Endodermal cell (in vitro differentiated cells): Measurements from ENCODE around the gene ST6GAL1. TPM values are rescaled to one million over a fixed set of nuclear protein-coding genes. Genes with fewer than 3 reads are reported as not detected.
"Not testable (repeated sequence)": the region's sequence is repeated elsewhere in the genome, so short reads cannot be mapped to it uniquely, and the experiment has no call there.

ENCODE experiments used
- DNase-seq: peaks from one replicate; pipeline ENCODE4 v3.0.0-alpha.2; 2017
- H3K27ac ChIP-seq: 2 replicates; pipeline ENCODE4 v1.5.1; 2013; ENCODE audit warnings: mild to moderate bottlenecking, low read depth, low read length, moderate library complexity
- H3K27me3 ChIP-seq: 2 replicates; pipeline ENCODE4 v1.6.1; 2013; ENCODE audit warnings: mild to moderate bottlenecking, low read length, moderate library complexity; ENCODE audit not compliant: insufficient read depth, control insufficient read depth, poor library complexity, severe bottlenecking
- H3K36me3 ChIP-seq: 2 replicates; pipeline ENCODE4 v1.7.0; 2013; ENCODE audit warnings: mild to moderate bottlenecking, low read length, moderate library complexity; ENCODE audit not compliant: control insufficient read depth, insufficient read depth
- H3K4me1 ChIP-seq: one replicate; pipeline ENCODE4 v1.7.0; 2013; ENCODE audit warnings: low read length; ENCODE audit not compliant: control insufficient read depth, insufficient read depth
- H3K4me3 ChIP-seq: 2 replicates; pipeline ENCODE4 v1.5.1; 2013; ENCODE audit warnings: mild to moderate bottlenecking, low read length, moderate library complexity
- H3K9ac ChIP-seq: 2 replicates; pipeline ENCODE4 v1.6.1; 2013; ENCODE audit warnings: mild to moderate bottlenecking, low read length, moderate library complexity; ENCODE audit not compliant: poor library complexity, severe bottlenecking; ENCODE audit errors: extremely low read depth
- H3K9me3 ChIP-seq: 2 replicates; pipeline ENCODE4 v1.6.1; 2013; ENCODE audit warnings: mild to moderate bottlenecking, low read length, moderate library complexity; ENCODE audit not compliant: control insufficient read depth
- H3K27ac Mint-ChIP-seq: 2 replicates; pipeline ENCODE4 v1.8.0; 2020; ENCODE audit warnings: mixed read lengths
- H3K27me3 Mint-ChIP-seq: 2 replicates; pipeline ENCODE4 v1.8.0; 2021; ENCODE audit warnings: mild to moderate bottlenecking, mixed read lengths; ENCODE audit not compliant: insufficient read depth
- H3K36me3 Mint-ChIP-seq: 2 replicates; pipeline ENCODE4 v1.8.0; 2020; ENCODE audit warnings: low read depth, mixed read lengths
- H3K4me1 Mint-ChIP-seq: 2 replicates; pipeline ENCODE4 v1.8.0; 2020; ENCODE audit warnings: mixed read lengths
- H3K4me3 Mint-ChIP-seq: 2 replicates; pipeline ENCODE4 v1.8.0; 2020; ENCODE audit warnings: mild to moderate bottlenecking, moderate library complexity, mixed read lengths
- H3K9me3 Mint-ChIP-seq: 2 replicates; pipeline ENCODE4 v1.8.0; 2020; ENCODE audit warnings: mild to moderate bottlenecking, mixed read lengths
- CTCF ChIP-seq: fragments of 200-600 bp; sonication (generic); conservative IDR thresholded peaks from 2 replicates; pipeline ENCODE4 v1.5.0; 2021; ENCODE audit warnings: antibody characterized with exemption, mild to moderate bottlenecking
- WGBS, 2 experiments: methylation state at CpG; one replicate each; pipeline versions ENCODE4 v1.1.5 to v1.1.7; 2013; ENCODE audit warnings: missing lambda C conversion rate in 2 of 2, mixed read lengths in 1 of 2; ENCODE audit not compliant: insufficient coverage in 1 of 2, insufficient read length in 1 of 2; 5-methylcytosine and 5-hydroxymethylcytosine counted together
- total RNA-seq, 2 donors: library from RNA; stranded (reverse); fragmentation: NEBNext Ultra II Directional in 1 of 2; extraction: Animal tissue kit (Norgen Biotek cat#: 25700) in 1 of 2; gene quantifications; 2 replicates in 1 of 2; 3 replicates in 1 of 2; pipeline ENCODE4 v1.2.1, GENCODE V29; 2021

The ST6GAL1 gene
- total RNA-seq, 2 donors from 2014 or later: 79.3 to 82.4 TPM

GRCh38 chr3:186951640-186952552 is 21.6 kb downstream of the ST6GAL1 start:
- 95 to 96% methylated on average over 5 to 7 of the region's 7 CpGs for WGBS, 2 experiments
- no peak overlapping the region for H3K4me3 Mint-ChIP-seq

GRCh38 chr3:186953011-186953487 is 22.7 kb downstream of the ST6GAL1 start:
- Mint-ChIP-seq H3K36me3 (peaks cover 55% of the 10 kb centered on the region), H3K4me1 (peaks cover 18% of the 10 kb centered on the region), H3K27ac (peak overlapping the region; percentile 11), H3K27me3 (no peaks in the 10 kb centered on the region), H3K4me3 (no peak overlapping the region), H3K9me3 (peaks cover 3% of the 10 kb centered on the region)
- no peaks in the 10 kb centered on the region for H3K4me1 ChIP-seq
- DNase-seq: no peak
- no peak overlapping the region for H3K27ac ChIP-seq
- no peak overlapping the region for H3K9ac ChIP-seq
- H3K36me3 ChIP-seq: peaks cover 26% of the 10 kb centered on the region
- 93 to 95% methylated on average over 4 of the region's 4 CpGs for WGBS, 2 experiments
- no peaks in the 10 kb centered on the region for H3K27me3 ChIP-seq
- TF ChIP-seq CTCF: no peak
- H3K9me3 ChIP-seq: peaks cover 13% of the 10 kb centered on the region
- no peak overlapping the region for H3K4me3 ChIP-seq

More at GRCh38 chr3:186951640-186952552, 21.6 kb downstream of the ST6GAL1 start:
- Mint-ChIP-seq H3K27ac (no peak overlapping the region), H3K36me3 (peaks cover 57% of the 10 kb centered on the region), H3K27me3 (no peaks in the 10 kb centered on the region), H3K9me3 (peaks cover 3% of the 10 kb centered on the region), H3K4me1 (peaks cover 22% of the 10 kb centered on the region)
- DNase-seq: peak; percentile 10
- Histone ChIP-seq H3K4me1 (no peaks in the 10 kb centered on the region), H3K36me3 (peaks cover 26% of the 10 kb centered on the region), H3K27me3 (no peaks in the 10 kb centered on the region), H3K4me3 (no peak overlapping the region), H3K9ac (no peak overlapping the region), H3K9me3 (peaks cover 13% of the 10 kb centered on the region), H3K27ac (no peak overlapping the region)
- no peak for TF ChIP-seq CTCF

GRCh38 chr3:186953992-186954699 is 23.8 kb downstream of the ST6GAL1 start:
- not testable (repeated sequence) for H3K27me3 Mint-ChIP-seq, H3K27ac Mint-ChIP-seq, H3K9me3 Mint-ChIP-seq, H3K4me3 Mint-ChIP-seq, H3K4me1 ChIP-seq, H3K27ac ChIP-seq, H3K4me3 ChIP-seq, DNase-seq, H3K9ac ChIP-seq, H3K27me3 ChIP-seq
- Mint-ChIP-seq H3K36me3 (peaks cover 50% of the 10 kb centered on the region), H3K4me1 (peaks cover 18% of the 10 kb centered on the region)
- peaks cover 21% of the 10 kb centered on the region for H3K36me3 ChIP-seq
- WGBS, 2 experiments: 76 to 93% methylated on average over 2 to 6 of the region's 6 CpGs
- peaks cover 13% of the 10 kb centered on the region for H3K9me3 ChIP-seq
